Keratinocyte (primary cell): ENCODE data around the gene SLC35E2B. TPM values are rescaled to one million over a fixed set of nuclear protein-coding genes. Genes with fewer than 3 reads are reported as not detected.
A peak's percentile ranks its signal among the peaks of the same experiment; 100 is the strongest.

Source experiments
- DNase-seq: peaks from one replicate; pipeline ENCODE4 v3.0.0-alpha.2; 2011; ENCODE audit warnings: low read depth, missing footprints, low spot score
- FAIRE-seq: peaks from 2 replicates; lab custom pipeline; 2011; peaks lifted over from hg19 to GRCh38; lab: Jason Lieb, UNC
- H2AFZ ChIP-seq: 2 replicates; pipeline ENCODE4 v1.6.0; 2012; ENCODE audit warnings: low read length, control low read depth, inconsistent platforms; ENCODE audit not compliant: control insufficient read depth
- H3K27ac ChIP-seq: 2 replicates; pipeline ENCODE4 v1.5.1; 2011; ENCODE audit warnings: low read length; ENCODE audit not compliant: control insufficient read depth, insufficient read depth
- H3K27me3 ChIP-seq: 3 replicates; pipeline ENCODE4 v1.6.0; 2011; ENCODE audit warnings: low read length; ENCODE audit not compliant: control insufficient read depth, insufficient read depth; ENCODE audit errors: extremely low read depth
- H3K36me3 ChIP-seq, 2 experiments: 2 replicates in 1 of 2; 3 replicates in 1 of 2; pipeline ENCODE4 v1.5.1; 2011; ENCODE audit warnings: low read length in 2 of 2, mild to moderate bottlenecking in 1 of 2; ENCODE audit not compliant: control insufficient read depth in 2 of 2, insufficient read depth in 2 of 2; ENCODE audit errors: extremely low read depth in 1 of 2
- H3K4me1 ChIP-seq: 3 replicates; pipeline ENCODE4 v1.5.1; 2011; ENCODE audit warnings: low read length; ENCODE audit not compliant: control insufficient read depth, insufficient read depth; ENCODE audit errors: extremely low read depth
- H3K4me2 ChIP-seq: 3 replicates; pipeline ENCODE4 v1.6.0; 2011; ENCODE audit warnings: low read depth, low read length; ENCODE audit not compliant: control insufficient read depth, insufficient read depth; ENCODE audit errors: extremely low read depth
- H3K4me3 ChIP-seq, 3 experiments: fragments of 200-600 bp in 1 of 3; sonication (generic) in 1 of 3; 2 replicates in 2 of 3; 3 replicates in 1 of 3; pipeline ENCODE4 v1.5.1; 2011 to 2016; ENCODE audit warnings: low read length in 3 of 3, mild to moderate bottlenecking in 3 of 3, control low read depth in 2 of 3, inconsistent platforms in 1 of 3, low read depth in 1 of 3, mixed read lengths in 1 of 3, mixed run types in 1 of 3, moderate library complexity in 1 of 3; ENCODE audit not compliant: control insufficient read depth in 2 of 3, insufficient read depth in 2 of 3; ENCODE audit errors: extremely low read depth in 1 of 3
- H3K79me2 ChIP-seq: 2 replicates; pipeline ENCODE4 v1.6.0; 2012; ENCODE audit warnings: low read length; ENCODE audit not compliant: control insufficient read depth, insufficient read depth
- H3K9ac ChIP-seq: 3 replicates; pipeline ENCODE4 v1.6.0; 2011; ENCODE audit warnings: low read length; ENCODE audit not compliant: control insufficient read depth, insufficient read depth; ENCODE audit errors: extremely low read depth
- H3K9me1 ChIP-seq: 3 replicates; pipeline ENCODE4 v1.6.0; 2011; ENCODE audit warnings: low read length; ENCODE audit not compliant: control insufficient read depth, insufficient read depth; ENCODE audit errors: extremely low read depth
- H3K9me3 ChIP-seq: 2 replicates; pipeline ENCODE4 v1.5.1; 2012; ENCODE audit warnings: low read depth, low read length; ENCODE audit not compliant: control insufficient read depth
- H4K20me1 ChIP-seq: 3 replicates; pipeline ENCODE4 v1.6.0; 2011; ENCODE audit warnings: low read length; ENCODE audit not compliant: control insufficient read depth, insufficient read depth; ENCODE audit errors: extremely low read depth
- EZH2 ChIP-seq: IDR thresholded peaks from one replicate; pipeline ENCODE4 v1.6.1; 2012; ENCODE audit warnings: inconsistent platforms, mild to moderate bottlenecking, low read length, moderate library complexity
- dilution Hi-C: fragments of 300-500 bp; cut with MboI; formaldehyde crosslinking; loops from one replicate; pipeline ENCODE4 v1.7.0; 2020; ENCODE audit warnings: low sequenced_read_pairs; ENCODE audit not compliant: extremely low pct_ligation_motif_present
- polyA plus RNA-seq, 5 experiments: library from polyadenylated mRNA; depleted of rRNA in 3 of 5; stranded (reverse) in 3 of 5; stranded (forward) in 1 of 5; unstranded in 1 of 5; fragments of >200 nt; gene quantifications; 1 replicate in 1 of 5; 2 replicates in 3 of 5; 3 replicates in 1 of 5; pipeline versions ENCODE4 v1.2.1 to v1.2.3, GENCODE V29; 2011 to 2012; ENCODE audit warnings: missing spikeins in 2 of 5, low read depth in 1 of 5, low replicate concordance in 1 of 5
- TF ChIP-seq, protein P1 (sequence below), 3 experiments: IDR thresholded peaks in 1 of 3; conservative IDR thresholded peaks in 1 of 3; optimal IDR thresholded peaks in 1 of 3; 2 replicates in 2 of 3; 3 replicates in 1 of 3; pipeline versions ENCODE3 to v1.5.1; 2011; ENCODE audit warnings: low read length in 3 of 3, mild to moderate bottlenecking in 3 of 3, moderate library complexity in 2 of 3, control low read depth in 1 of 3, inconsistent platforms in 1 of 3; ENCODE audit not compliant: insufficient read depth in 2 of 3; ENCODE audit errors: extremely low read depth in 1 of 3

The SLC35E2B gene
- polyA plus RNA-seq, 1 donor (not counting 4 experiments of a cell fraction or from before 2014, with no cell fraction given): 10.3 TPM

DNA sequence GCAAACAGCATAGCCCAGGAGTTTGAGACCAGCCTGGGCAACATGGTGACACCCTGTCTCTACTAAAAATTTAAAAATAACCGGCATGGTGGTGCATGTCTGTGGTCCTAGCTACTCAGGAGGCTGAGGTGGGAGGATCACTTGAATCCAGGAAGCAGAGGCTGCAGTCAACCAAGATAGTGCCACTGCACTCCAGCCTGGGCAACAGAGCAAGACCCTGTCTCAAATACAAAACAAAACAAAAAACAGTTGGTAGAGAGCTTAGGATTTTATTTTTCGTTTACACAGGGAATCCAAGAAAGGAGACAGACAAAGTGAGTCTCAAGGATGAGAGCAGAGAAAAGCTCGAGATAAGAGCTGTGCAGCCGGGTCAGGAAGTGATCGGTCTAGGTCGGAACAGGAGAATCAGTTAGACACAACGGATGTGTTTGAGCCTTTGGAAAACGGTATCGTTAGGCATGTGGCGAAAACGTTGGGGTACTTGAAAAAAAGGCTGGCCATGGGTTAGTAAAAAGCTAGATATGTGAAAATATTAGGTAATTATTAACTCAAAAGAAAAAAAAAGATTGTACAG is 79.0 kb downstream of the SLC35E2B start:
- H3K9me1 ChIP-seq: no peaks in the 10 kb centered on the region
- H3K9me3 ChIP-seq: no peaks in the 10 kb centered on the region
- FAIRE-seq: no peak
- peaks cover 18% of the 10 kb centered on the region for H3K4me1 ChIP-seq
- dilution Hi-C loops: no loop called here
- H3K27me3 ChIP-seq: no peaks in the 10 kb centered on the region
- H3K4me3 ChIP-seq: peak overlapping the region in 1 of 3 experiments; percentile 96
- no peak overlapping the region for H3K9ac ChIP-seq
- H2AFZ ChIP-seq: no peak overlapping the region
- peak overlapping the region; percentile 76 for H3K4me2 ChIP-seq
- no peak overlapping the region for H3K27ac ChIP-seq
- TF ChIP-seq, protein P1, sequence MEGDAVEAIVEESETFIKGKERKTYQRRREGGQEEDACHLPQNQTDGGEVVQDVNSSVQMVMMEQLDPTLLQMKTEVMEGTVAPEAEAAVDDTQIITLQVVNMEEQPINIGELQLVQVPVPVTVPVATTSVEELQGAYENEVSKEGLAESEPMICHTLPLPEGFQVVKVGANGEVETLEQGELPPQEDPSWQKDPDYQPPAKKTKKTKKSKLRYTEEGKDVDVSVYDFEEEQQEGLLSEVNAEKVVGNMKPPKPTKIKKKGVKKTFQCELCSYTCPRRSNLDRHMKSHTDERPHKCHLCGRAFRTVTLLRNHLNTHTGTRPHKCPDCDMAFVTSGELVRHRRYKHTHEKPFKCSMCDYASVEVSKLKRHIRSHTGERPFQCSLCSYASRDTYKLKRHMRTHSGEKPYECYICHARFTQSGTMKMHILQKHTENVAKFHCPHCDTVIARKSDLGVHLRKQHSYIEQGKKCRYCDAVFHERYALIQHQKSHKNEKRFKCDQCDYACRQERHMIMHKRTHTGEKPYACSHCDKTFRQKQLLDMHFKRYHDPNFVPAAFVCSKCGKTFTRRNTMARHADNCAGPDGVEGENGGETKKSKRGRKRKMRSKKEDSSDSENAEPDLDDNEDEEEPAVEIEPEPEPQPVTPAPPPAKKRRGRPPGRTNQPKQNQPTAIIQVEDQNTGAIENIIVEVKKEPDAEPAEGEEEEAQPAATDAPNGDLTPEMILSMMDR (optimal IDR thresholded peaks at IDR 0.05 in 1 of 3, IDR thresholded peaks at IDR 0.05 in 1 of 3, conservative IDR thresholded peaks at IDR 0.05 in 1 of 3; ENCODE audit: extremely low read depth in 1 of 3, insufficient read depth in 2 of 3, low read length in 3 of 3): no peak
- no peak for TF ChIP-seq EZH2
- H3K36me3 ChIP-seq: peaks cover 0 to 3% of the 10 kb centered on the region in 2 experiments
- DNase-seq: no peak
- H4K20me1 ChIP-seq: no peaks in the 10 kb centered on the region
- peaks cover 13% of the 10 kb centered on the region for H3K79me2 ChIP-seq

DNA sequence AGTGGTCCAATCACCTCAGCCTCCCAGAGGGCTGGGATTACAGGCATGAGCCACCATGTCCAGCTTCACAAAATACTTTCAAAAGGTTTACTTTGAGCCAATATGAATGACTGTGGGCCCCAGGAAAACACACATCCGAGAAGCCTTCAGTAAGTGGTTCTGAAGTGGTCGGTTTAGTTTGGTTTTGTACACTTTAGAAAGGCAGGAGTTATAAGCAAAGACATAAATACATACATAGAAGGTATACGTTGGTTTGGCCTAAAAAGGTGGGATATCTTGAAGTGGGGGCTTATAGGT is 80.5 kb downstream of the SLC35E2B start:
- Histone ChIP-seq H3K4me2 (no peak overlapping the region), H3K36me3 (no peaks in the 10 kb centered on the region), H3K27ac (no peak overlapping the region), H3K9ac (no peak overlapping the region), H4K20me1 (no peaks in the 10 kb centered on the region), H3K4me1 (peaks cover 18% of the 10 kb centered on the region), H2AFZ (no peak overlapping the region), H3K9me1 (no peaks in the 10 kb centered on the region), H3K27me3 (no peaks in the 10 kb centered on the region), H3K79me2 (peaks cover 13% of the 10 kb centered on the region), H3K4me3 (no peak overlapping the region), H3K9me3 (no peaks in the 10 kb centered on the region)
- dilution Hi-C loops: no loop called here
- TF ChIP-seq, protein P1 (optimal IDR thresholded peaks at IDR 0.05 in 1 of 3, IDR thresholded peaks at IDR 0.05 in 1 of 3, conservative IDR thresholded peaks at IDR 0.05 in 1 of 3; ENCODE audit: extremely low read depth in 1 of 3, insufficient read depth in 2 of 3, low read length in 3 of 3): no peak
- no peak for TF ChIP-seq EZH2
- no peak for DNase-seq
- FAIRE-seq: no peak
